NB4 (cell line): ENCODE results near the gene INCENP.

Experiments
- DNase-seq: peaks from one replicate; pipeline ENCODE4 v3.0.0; 2010; ENCODE audit warnings: low read depth
- H3K4me3 ChIP-seq: one replicate; pipeline ENCODE4 v1.5.1; 2011; ENCODE audit warnings: mild to moderate bottlenecking, low read depth, low read length, moderate library complexity
- CTCF ChIP-seq: IDR thresholded peaks from one replicate; pipeline ENCODE4 v1.5.1; 2012; ENCODE audit warnings: low read depth, low read length
- MAX ChIP-seq: IDR thresholded peaks from 2 replicates; pipeline ENCODE4 v1.6.1; 2011; ENCODE audit warnings: low read depth, low read length
- MYC ChIP-seq: IDR thresholded peaks from 2 replicates; pipeline ENCODE4 v1.6.1; 2011; ENCODE audit warnings: low read depth, low read length
- POLR2A ChIP-seq: IDR thresholded peaks from 2 replicates; pipeline ENCODE4 v1.6.1; 2011; ENCODE audit warnings: mild to moderate bottlenecking; ENCODE audit not compliant: insufficient read length; ENCODE audit errors: extremely low read depth

The INCENP gene

GRCh38 chr11:62125881-62126280 lies 2.1 kb downstream of the INCENP start:
- peak; percentile 34 for DNase-seq
- TF ChIP-seq MAX: no peak
- no peak for TF ChIP-seq MYC
- no peak for TF ChIP-seq CTCF
- no peak for TF ChIP-seq POLR2A
- H3K4me3 ChIP-seq: peak overlapping the region; percentile 93

GRCh38 chr11:62127426-62127825 lies 3.6 kb downstream of the INCENP start:
- H3K4me3 ChIP-seq: no peak overlapping the region
- no peak for TF ChIP-seq MYC
- TF ChIP-seq MAX: no peak
- TF ChIP-seq POLR2A: no peak
- no peak for TF ChIP-seq CTCF
- no peak for DNase-seq

- DNase-seq: no peak
- no peak overlapping the region for H3K4me3 ChIP-seq
- TF ChIP-seq CTCF (no peak), MAX (no peak), MYC (no peak), POLR2A (no peak)
Measured at GRCh38 chr11:62127941-62128770, 4.3 kb downstream of the INCENP start.

- H3K4me3 ChIP-seq: no peak overlapping the region
- TF ChIP-seq MAX (no peak), MYC (no peak), CTCF (no peak), POLR2A (no peak)
- DNase-seq: no peak
Measured at GRCh38 chr11:62128835-62129234, 5.0 kb downstream of the INCENP start.

GRCh38 chr11:62129590-62130282 lies 5.9 kb downstream of the INCENP start:
- no peak for DNase-seq
- TF ChIP-seq POLR2A: no peak
- no peak for TF ChIP-seq CTCF
- TF ChIP-seq MYC: no peak
- no peak for TF ChIP-seq MAX
- H3K4me3 ChIP-seq: no peak overlapping the region
